Activated CD4-positive, alpha-beta T cell treated with anti-CD3 and anti-CD28 coated beads for 36 hours (primary cell): ENCODE results near the gene ZNF836. TPM values are rescaled to one million over a fixed set of nuclear protein-coding genes. Genes with fewer than 3 reads are reported as not detected.
A peak's percentile ranks its signal among the peaks of the same experiment; 100 is the strongest.
"Not testable (repeated sequence)": the region's sequence is repeated elsewhere in the genome, so short reads cannot be mapped to it uniquely, and the experiment has no call there.

ENCODE experiments used
- ATAC-seq: fragments of 200-7000 bp; cut with Tn5 transposase; one replicate; pipeline ENCODE4 v1.10.0; 2021; ENCODE audit warnings: mild to moderate bottlenecking, moderate library complexity
- CTCF ChIA-PET: fragments of 350-600 bp; sonication (Branson Sonifier 250); formaldehyde crosslinking; loops from one replicate; lab custom pipeline; 2021; ENCODE audit warnings: antibody characterized with exemption; lab: Charles Lee
- POLR2A ChIA-PET: fragments of 350-600 bp; sonication (Branson Sonifier 250); formaldehyde crosslinking; loops from one replicate; lab custom pipeline; 2021; ENCODE audit warnings: antibody characterized with exemption, inconsistent platforms; lab: Charles Lee
- DNase-seq: peaks from one replicate; pipeline ENCODE4 v3.0.0-alpha.2; 2020
- H3K27ac Mint-ChIP-seq: one replicate; pipeline ENCODE4 v1.8.0; 2021; ENCODE audit warnings: mixed read lengths
- H3K27me3 Mint-ChIP-seq: one replicate; pipeline ENCODE4 v1.8.0; 2021; ENCODE audit warnings: mixed read lengths
- H3K36me3 Mint-ChIP-seq: one replicate; pipeline ENCODE4 v1.8.0; 2021; ENCODE audit warnings: low read depth, mixed read lengths
- H3K4me1 Mint-ChIP-seq: one replicate; pipeline ENCODE4 v1.8.0; 2021; ENCODE audit warnings: mixed read lengths
- H3K4me3 Mint-ChIP-seq: one replicate; pipeline ENCODE4 v1.8.0; 2021; ENCODE audit warnings: mild to moderate bottlenecking, moderate library complexity, mixed read lengths
- H3K9me3 Mint-ChIP-seq: one replicate; pipeline ENCODE4 v1.8.0; 2021; ENCODE audit warnings: low read depth, mixed read lengths
- intact Hi-C, 2 experiments: fragments of 100-400 bp; cut with DNase I in 1 of 2; cut with micrococcal nuclease in 1 of 2; formaldehyde crosslinking; loops; one replicate each; pipeline versions ENCODE4 v1.14.2 to v1.15.1; 2022 to 2024; cut with DNase I, micrococcal nuclease
- total RNA-seq, 2 experiments: library from RNA; stranded (reverse); gene quantifications; one replicate each; pipeline ENCODE4 v1.2.3, GENCODE V29; 2021

Gene ZNF836
- total RNA-seq, 2 experiments from 2014 or later, result 10.1 to 11.5 TPM

DNA sequence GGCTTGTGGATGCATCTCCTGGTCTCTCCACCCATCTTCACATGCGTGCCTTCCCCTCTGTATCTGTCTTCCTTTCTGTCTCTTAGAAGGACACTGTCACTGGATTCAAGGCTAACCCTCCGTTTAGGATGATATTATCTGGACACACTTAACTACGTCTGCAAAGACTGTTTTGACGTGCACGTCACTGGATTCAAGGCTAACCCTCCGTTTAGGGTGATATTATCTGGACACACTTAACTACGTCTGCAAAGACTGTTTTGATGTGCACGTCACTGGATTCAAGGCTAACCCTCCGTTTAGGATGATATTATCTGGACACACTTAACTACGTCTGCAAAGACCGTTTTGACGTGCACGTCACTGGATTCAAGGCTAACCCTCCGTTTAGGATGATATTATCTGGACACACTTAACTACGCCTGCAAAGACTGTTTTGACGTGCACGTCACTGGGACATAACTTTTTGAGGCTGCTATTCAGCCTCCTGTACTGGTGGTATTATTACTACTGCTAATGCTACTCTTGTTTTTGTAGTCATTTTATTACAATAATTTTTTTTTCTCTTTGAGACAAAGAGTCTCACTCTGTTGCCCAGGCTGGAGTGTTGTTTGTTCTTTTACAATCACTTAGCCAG lies 29.5 kb upstream of the ZNF836 start:
- H3K36me3 Mint-ChIP-seq, result peaks cover 60% of the 10 kb centered on the region
- CTCF ChIA-PET, H3K27ac Mint-ChIP-seq, H3K4me3 Mint-ChIP-seq, intact Hi-C loops, ATAC-seq, DNase-seq, H3K27me3 Mint-ChIP-seq, H3K9me3 Mint-ChIP-seq: not testable (repeated sequence)
- peaks cover 35% of the 10 kb centered on the region for H3K4me1 Mint-ChIP-seq
- POLR2A ChIA-PET, result interaction anchor here (1.9 kb wide), 1 partner anchor 12 kb away, joined by 9 read pairs; the partner anchor contains the start of gene PPP2R1A

DNA sequence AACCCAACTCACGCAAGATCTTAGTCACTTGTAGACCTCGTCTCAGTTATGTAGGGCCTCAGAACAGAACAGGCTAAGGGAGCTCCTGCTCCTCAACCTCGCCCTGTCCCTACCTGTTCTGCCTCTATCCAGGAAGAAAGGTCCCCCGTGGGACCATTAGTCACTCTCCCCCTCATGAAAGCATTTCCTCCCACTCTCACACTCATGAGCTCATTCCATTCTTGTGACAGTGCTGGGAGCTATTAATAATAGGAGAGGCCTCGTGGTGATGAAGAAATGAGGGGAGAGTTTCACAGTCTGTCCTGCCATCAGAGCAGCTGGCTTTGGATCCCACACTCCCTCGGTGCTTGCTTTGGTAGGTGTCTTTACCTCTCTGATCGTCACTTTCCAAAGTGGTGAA lies 28.6 kb upstream of the ZNF836 start:
- H3K36me3 Mint-ChIP-seq, result peaks cover 56% of the 10 kb centered on the region
- peak; percentile 33 for ATAC-seq
- no peak for DNase-seq
- H3K4me3 Mint-ChIP-seq, result no peak overlapping the region
- intact Hi-C loops, result no loop called here
- ChIA-PET POLR2A (interaction anchor here (1.9 kb wide), 1 partner anchor 11 kb away, joined by 9 read pairs; the partner anchor contains the start of gene PPP2R1A), CTCF (no interaction called here)
- H3K27ac Mint-ChIP-seq, result no peak overlapping the region
- no peaks in the 10 kb centered on the region for H3K27me3 Mint-ChIP-seq
- H3K4me1 Mint-ChIP-seq, result peaks cover 39% of the 10 kb centered on the region
- no peaks in the 10 kb centered on the region for H3K9me3 Mint-ChIP-seq

DNA sequence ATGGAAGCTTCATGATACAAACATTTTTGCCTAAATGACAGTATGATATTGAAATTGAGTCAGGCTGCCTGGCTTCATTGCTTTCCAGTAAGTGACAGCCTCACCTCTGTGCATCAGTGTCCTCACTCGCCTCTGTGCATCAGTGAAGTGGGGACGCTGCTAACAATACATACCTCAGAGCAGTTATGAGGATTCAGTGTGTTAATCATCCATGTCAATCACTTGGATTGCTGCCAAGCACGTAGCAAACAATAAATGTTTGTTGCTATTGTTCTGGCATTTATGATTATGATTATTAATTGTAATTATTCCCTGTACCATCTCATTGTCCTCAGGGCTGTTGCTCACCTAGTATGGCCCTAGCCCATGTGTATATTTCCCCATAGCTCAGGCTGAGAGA lies 27.3 kb upstream of the ZNF836 start:
- no peaks in the 10 kb centered on the region for H3K27me3 Mint-ChIP-seq
- peak overlapping the region; percentile 55 for H3K27ac Mint-ChIP-seq
- intact Hi-C loops, result no loop called here
- ChIA-PET POLR2A (interaction anchor here (1.7 kb wide), 1 partner anchor 9 kb away, joined by 8 read pairs; the partner anchor contains the start of gene PPP2R1A), CTCF (no interaction called here)
- H3K9me3 Mint-ChIP-seq, result no peaks in the 10 kb centered on the region
- H3K36me3 Mint-ChIP-seq, result peaks cover 60% of the 10 kb centered on the region
- ATAC-seq (no peak), DNase-seq (no peak)
- H3K4me1 Mint-ChIP-seq, result peaks cover 43% of the 10 kb centered on the region
- H3K4me3 Mint-ChIP-seq, result no peak overlapping the region

DNA sequence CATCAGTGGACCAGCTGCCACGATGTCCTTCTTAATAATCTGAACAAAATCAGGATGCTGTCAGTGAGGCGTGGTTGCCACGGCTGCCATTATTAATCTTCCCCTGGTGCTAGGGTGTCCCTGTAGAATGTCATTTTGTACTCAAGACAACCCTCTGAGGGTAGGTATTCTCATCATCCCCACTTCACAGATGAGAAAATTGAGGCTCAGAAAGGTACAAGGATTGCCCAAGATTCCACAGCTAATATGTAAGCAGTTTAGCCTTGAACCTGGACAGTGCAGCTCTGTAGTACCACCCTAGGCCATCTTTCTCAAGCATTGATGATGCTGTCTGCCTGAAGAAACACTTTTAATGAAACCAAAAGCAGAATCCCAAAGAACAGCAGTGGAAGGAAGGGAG lies 26.5 kb upstream of the ZNF836 start:
- DNase-seq (no peak), ATAC-seq (no peak)
- no peaks in the 10 kb centered on the region for H3K9me3 Mint-ChIP-seq
- H3K27ac Mint-ChIP-seq, result peak overlapping the region; percentile 47
- intact Hi-C loops, result no loop called here
- no peaks in the 10 kb centered on the region for H3K27me3 Mint-ChIP-seq
- CTCF ChIA-PET, result no interaction called here
- peaks cover 56% of the 10 kb centered on the region for H3K36me3 Mint-ChIP-seq
- peaks cover 50% of the 10 kb centered on the region for H3K4me1 Mint-ChIP-seq
- no peak overlapping the region for H3K4me3 Mint-ChIP-seq
- POLR2A ChIA-PET, result interaction anchor here (1.7 kb wide), 1 partner anchor 9 kb away, joined by 8 read pairs; the partner anchor contains the start of gene PPP2R1A

DNA sequence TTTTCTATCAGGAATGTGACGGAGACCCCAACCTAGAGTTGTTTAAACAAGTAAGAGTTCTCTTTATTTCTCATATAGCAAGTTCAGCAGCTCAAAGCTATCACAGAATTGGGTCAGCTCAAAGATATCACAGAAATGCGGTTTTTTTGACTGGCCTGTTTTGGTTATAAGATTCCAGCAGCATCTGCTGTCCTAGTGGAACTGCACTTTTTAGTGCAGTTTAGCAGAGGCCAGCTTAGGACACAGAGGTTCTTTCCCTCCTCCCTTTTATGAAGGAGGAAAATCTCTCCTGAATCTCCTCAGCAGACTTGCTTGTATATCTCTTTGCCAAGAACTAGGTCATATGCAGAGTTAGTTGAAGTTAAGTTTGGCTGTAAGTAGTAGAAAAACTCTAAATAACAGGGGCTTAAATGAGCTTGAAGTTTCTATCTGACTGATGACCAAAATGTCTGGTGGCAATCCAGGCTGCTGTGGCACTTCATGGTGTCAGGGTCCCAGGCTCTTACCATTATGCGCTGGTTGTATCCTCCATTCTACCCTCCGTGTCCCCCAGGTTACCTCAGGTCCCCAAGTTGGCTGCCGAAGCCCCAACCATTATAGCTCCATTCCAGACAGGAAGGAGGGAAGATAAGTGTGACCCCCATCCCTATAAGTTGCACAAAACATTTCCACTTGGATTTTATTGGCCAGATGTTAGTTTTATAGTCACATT lies 25.0 kb upstream of the ZNF836 start:
- no peak overlapping the region for H3K27ac Mint-ChIP-seq
- H3K36me3 Mint-ChIP-seq, result peaks cover 55% of the 10 kb centered on the region
- peaks cover 62% of the 10 kb centered on the region for H3K4me1 Mint-ChIP-seq
- DNase-seq (no peak), ATAC-seq (no peak)
- ChIA-PET CTCF (interaction anchor here (0.6 kb wide), 1 partner anchor 1596 kb away, joined by 3 read pairs; no protein-coding TSS in a partner anchor), POLR2A (no interaction called here)
- H3K9me3 Mint-ChIP-seq, result no peaks in the 10 kb centered on the region
- H3K4me3 Mint-ChIP-seq, result no peak overlapping the region
- intact Hi-C loops, result no loop called here
- no peaks in the 10 kb centered on the region for H3K27me3 Mint-ChIP-seq

DNA sequence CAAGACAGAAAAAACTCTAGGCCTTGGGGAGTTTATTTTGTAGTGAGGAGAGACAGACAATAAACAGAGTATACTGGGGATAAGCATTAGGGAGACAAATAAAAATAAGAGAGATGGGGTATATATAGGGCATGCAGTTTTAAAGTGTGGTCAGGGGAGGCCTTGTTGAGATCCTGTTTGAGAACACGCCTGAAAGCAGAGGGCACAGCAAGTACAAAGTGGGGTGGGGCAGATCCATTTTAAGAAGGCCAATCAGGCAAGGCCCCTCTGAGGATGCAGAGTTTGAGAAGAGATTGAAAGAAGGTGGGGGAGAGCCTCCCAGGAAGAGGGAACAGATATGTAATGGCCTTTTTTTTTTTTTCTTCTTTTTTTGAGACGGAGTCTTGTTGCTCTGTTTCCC lies 20.5 kb upstream of the ZNF836 start:
- Mint-ChIP-seq H3K27me3 (no peaks in the 10 kb centered on the region), H3K4me1 (peaks cover 51% of the 10 kb centered on the region), H3K4me3 (peak overlapping the region; percentile 91), H3K27ac (peak overlapping the region; percentile 47), H3K36me3 (peaks cover 45% of the 10 kb centered on the region), H3K9me3 (no peaks in the 10 kb centered on the region)
- ATAC-seq (no peak), DNase-seq (no peak)
- POLR2A ChIA-PET, result no interaction called here
- CTCF ChIA-PET, result no interaction called here
- intact Hi-C loops, result loop anchor here in 1 of 2 experiments (2.0 kb wide), 1 partner anchor 53 kb away; the partner anchor contains the start of gene ZNF616

DNA sequence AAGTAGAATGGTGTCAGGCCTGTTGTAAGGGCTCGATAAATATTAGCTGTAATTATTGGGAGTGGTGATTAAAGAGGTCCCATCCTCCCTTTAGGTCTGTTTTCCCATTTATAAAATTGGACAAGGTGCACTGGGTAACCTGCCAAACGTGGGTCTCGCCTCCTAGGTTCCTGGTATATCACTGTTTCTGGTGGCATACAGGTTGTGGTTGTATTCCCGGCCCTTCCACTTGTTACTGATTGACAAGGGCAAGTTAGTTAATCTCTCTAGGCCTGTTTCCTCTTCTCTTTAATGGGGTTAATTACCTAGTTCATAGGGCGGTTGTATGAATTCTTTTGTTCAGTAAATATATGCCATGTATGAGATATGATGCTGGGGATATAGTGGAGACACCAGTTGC lies 20.0 kb upstream of the ZNF836 start:
- H3K9me3 Mint-ChIP-seq, result no peaks in the 10 kb centered on the region
- ChIA-PET POLR2A (no interaction called here), CTCF (interaction anchor here (0.9 kb wide), 1 partner anchor 20 kb away, joined by 4 read pairs; the partner anchor contains the start of gene ZNF836)
- H3K36me3 Mint-ChIP-seq, result peaks cover 41% of the 10 kb centered on the region
- ATAC-seq, result no peak
- peak overlapping the region; percentile 47 for H3K27ac Mint-ChIP-seq
- peak overlapping the region; percentile 91 for H3K4me3 Mint-ChIP-seq
- no peaks in the 10 kb centered on the region for H3K27me3 Mint-ChIP-seq
- peaks cover 46% of the 10 kb centered on the region for H3K4me1 Mint-ChIP-seq
- intact Hi-C loops, result loop anchor here in 1 of 2 experiments (2.0 kb wide), 1 partner anchor 53 kb away; the partner anchor contains the start of gene ZNF616
- no peak for DNase-seq

DNA sequence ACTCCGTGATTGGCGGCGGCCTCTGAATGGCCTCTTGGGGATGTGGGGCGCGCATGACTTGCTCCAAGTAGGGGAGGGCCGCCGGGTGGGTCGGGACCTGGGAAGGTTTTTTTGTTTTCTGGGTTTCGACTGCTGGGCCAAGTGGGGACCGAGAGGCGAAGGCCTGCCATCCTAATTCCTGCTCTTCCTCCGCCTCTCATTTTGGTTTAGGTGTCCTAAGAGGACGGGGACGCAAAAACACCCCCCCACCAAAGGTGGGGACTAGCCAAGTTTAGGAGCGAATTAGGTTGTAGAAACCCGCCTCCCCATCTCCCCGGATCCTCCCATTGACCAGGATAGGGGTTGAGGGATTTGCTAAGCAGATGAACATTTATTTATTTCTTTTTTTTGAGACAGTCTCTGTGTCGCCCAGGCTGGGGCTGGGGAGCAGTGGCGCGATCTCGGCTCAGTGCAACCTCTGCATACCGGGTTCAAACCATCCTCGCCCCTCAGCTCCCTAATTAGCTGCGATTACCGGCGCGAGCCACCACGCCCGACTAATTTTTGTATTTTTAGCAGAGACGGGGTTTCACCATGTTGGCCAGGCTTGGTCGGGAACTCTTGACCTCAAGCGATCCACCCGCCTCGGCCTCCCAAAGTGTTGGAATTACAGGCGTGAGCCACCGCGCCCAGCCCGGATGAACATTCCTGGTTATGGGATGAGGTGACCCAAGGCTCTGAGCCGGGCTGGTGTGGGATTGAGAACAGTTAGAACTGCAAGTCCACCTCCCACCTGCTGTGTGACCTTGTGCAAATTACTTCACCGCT lies 19.3 kb upstream of the ZNF836 start:
- ChIA-PET POLR2A (no interaction called here), CTCF (interaction anchor here (0.9 kb wide), 1 partner anchor 19 kb away, joined by 4 read pairs; the partner anchor contains the start of gene ZNF836)
- Mint-ChIP-seq H3K9me3 (no peaks in the 10 kb centered on the region), H3K4me1 (peaks cover 45% of the 10 kb centered on the region), H3K36me3 (peaks cover 40% of the 10 kb centered on the region), H3K4me3 (peak overlapping the region; percentile 91), H3K27ac (peak overlapping the region; percentile 97), H3K27me3 (no peaks in the 10 kb centered on the region)
- no peak for DNase-seq
- intact Hi-C loops, result loop anchor here (1.0 to 2.0 kb wide), 10 partner anchors 51 to 1082 kb away; partner anchors contain the start of genes ZNF616 (in 2 of the 2), CTU1 (in 1 of the 2), ZNF160 (in 1 of the 2) and ZNF610 (in 1 of the 2)
- ATAC-seq, result no peak

DNA sequence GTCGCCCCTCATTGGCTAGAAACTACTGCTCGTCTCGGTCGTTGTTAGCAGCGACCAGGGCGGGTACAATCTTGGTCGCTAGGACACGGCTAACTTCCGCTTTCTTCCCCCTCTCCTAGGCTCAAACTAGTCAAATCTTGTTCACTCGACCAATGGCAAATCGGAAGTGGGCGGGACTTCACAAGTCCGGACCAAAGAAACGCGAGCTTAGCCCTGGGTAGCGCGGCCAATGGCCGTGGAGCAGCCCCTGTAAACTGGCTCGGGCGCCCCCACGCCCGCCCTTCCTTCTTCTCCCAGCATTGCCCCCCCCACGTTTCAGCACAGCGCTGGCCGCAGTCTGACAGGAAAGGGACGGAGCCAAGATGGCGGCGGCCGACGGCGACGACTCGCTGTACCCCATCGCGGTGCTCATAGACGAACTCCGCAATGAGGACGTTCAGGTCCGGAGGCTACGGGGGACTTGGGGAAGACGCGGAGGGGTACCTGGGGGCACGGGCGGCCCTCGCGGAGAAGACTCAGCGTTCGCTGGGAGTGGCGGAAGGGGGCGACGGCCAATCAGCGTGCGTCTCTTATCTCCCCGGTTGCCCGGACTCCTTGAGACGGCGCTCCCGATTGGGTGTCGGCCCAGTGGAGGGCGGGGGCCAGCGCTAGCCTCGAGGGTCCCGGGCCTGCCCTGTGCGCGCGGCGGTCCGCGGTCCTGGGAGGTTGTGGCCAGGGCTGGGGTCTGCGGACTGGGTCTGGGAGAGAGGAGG lies 18.5 kb upstream of the ZNF836 start, which contains the start of gene PPP2R1A:
Gene PPP2R1A, plus strand, starts transcription at position 318 of the 752 bp plus-strand sequence. Its CDS starts 45 bp downstream, at position 363.
- no peaks in the 10 kb centered on the region for H3K27me3 Mint-ChIP-seq
- ATAC-seq (peak; percentile 93), DNase-seq (peak; percentile 99)
- intact Hi-C loops, result loop anchor here (1.0 to 5.0 kb wide), 18 partner anchors 19 to 1082 kb away; partner anchors contain the start of genes ZNF616 (in 2 of the 2), ZNF836 (in 2 of the 2), CTU1 (in 1 of the 2) and ZNF160 (in 1 of the 2)
- no peaks in the 10 kb centered on the region for H3K9me3 Mint-ChIP-seq
- H3K27ac Mint-ChIP-seq, result peak within 1 kb of the TSS; percentile 97
- H3K4me3 Mint-ChIP-seq, result peak within 1 kb of the TSS; percentile 91
- peaks cover 35% of the 10 kb centered on the region for H3K36me3 Mint-ChIP-seq
- POLR2A ChIA-PET, result interaction anchor here (0.6 to 1.6 kb wide), 5 partner anchors 8 to 498 kb away, joined by 3 to 9 read pairs (median 4); no protein-coding TSS in a partner anchor
- CTCF ChIA-PET, result interaction anchor here (1.1 to 2.0 kb wide), 3 partner anchors 37 to 412 kb away, joined by 3 to 5 read pairs (median 5); no protein-coding TSS in a partner anchor
- H3K4me1 Mint-ChIP-seq, result peaks cover 41% of the 10 kb centered on the region
